Thoracic aorta (tissue), 2 donors: ENCODE measurements around the gene PNPLA1. TPM values are rescaled to one million over a fixed set of nuclear protein-coding genes. Genes with fewer than 3 reads are reported as not detected.

Source experiments
- ATAC-seq: fragments of 150-250 bp; one replicate; pipeline ENCODE4 v1.8.0; 2017; ENCODE audit warnings: low read depth; ENCODE audit not compliant: insufficient number of reproducible peaks, low FRiP score
- DNase-seq: peaks from one replicate; pipeline ENCODE4 v3.0.0-alpha.2; 2020; ENCODE audit warnings: low spot score
- H3K27ac ChIP-seq, 2 donors: fragments of 200-600 bp; sonication (generic); 1 replicate in 1 of 2; 2 replicates in 1 of 2; pipeline ENCODE4 v1.5.1; 2016; ENCODE audit warnings: mild to moderate bottlenecking in 2 of 2, moderate library complexity in 2 of 2
- H3K27me3 ChIP-seq: fragments of 200-600 bp; sonication (generic); replicated peaks from 2 replicates; pipeline ENCODE4 v1.6.0; 2016; ENCODE audit warnings: mild to moderate bottlenecking; ENCODE audit not compliant: insufficient read depth
- H3K36me3 ChIP-seq: fragments of 200-600 bp; sonication (generic); one replicate; pipeline ENCODE4 v1.5.1; 2016
- H3K4me1 ChIP-seq, 2 donors: fragments of 200-600 bp; sonication (generic); 1 replicate in 1 of 2; 2 replicates in 1 of 2; pipeline versions ENCODE4 v1.5.1 to v1.6.0; 2016; ENCODE audit warnings: low read depth in 2 of 2, mild to moderate bottlenecking in 1 of 2; ENCODE audit not compliant: control insufficient read depth in 1 of 2
- H3K4me3 ChIP-seq: fragments of 200-600 bp; sonication (generic); 2 replicates; pipeline ENCODE4 v1.5.1; 2016; ENCODE audit warnings: mild to moderate bottlenecking
- H3K9me3 ChIP-seq: fragments of 200-600 bp; sonication (generic); 2 replicates; pipeline ENCODE4 v1.5.1; 2016
- CTCF ChIP-seq: fragments of 200-600 bp; sonication (generic); IDR thresholded peaks from one replicate; pipeline ENCODE4 v1.5.1; 2019; ENCODE audit warnings: antibody characterized with exemption
- total RNA-seq, 2 donors: library from RNA; depleted of rRNA; stranded (reverse); fragments of >200 nt; gene quantifications; one replicate each; pipeline versions ENCODE4 v1.1.0 to v1.2.3, GENCODE V29; 2016

PNPLA1 gene
- total RNA-seq, 2 donors from 2014 or later = not detected

DNA sequence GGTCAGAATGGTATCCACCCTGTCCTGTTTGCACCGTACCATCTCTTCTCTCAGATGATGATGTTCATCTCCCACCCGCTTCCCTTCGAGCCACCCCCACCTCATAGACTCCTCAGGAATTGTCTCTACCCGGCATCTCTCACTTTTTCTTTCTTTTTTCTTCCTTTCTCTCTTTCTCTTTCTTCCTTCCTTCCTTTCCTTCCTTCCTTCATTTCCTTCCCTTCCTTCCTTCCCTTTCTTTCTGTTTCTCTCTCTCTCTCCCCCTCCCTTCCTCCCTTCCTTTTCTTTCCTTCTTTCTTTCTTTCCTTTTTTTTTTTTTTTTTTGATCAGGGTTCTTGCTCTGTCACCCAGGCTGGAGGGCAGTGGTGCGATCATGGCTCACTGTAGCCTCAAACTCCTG is 27.7 kb upstream of the PNPLA1 start:
- H3K27me3 ChIP-seq = no peaks in the 10 kb centered on the region
- no peak overlapping the region for H3K4me3 ChIP-seq
- no peak for TF ChIP-seq CTCF
- no peak overlapping the region for H3K27ac ChIP-seq
- H3K36me3 ChIP-seq = no peaks in the 10 kb centered on the region
- DNase-seq (no peak), ATAC-seq (no peak)
- no peaks in the 10 kb centered on the region for H3K9me3 ChIP-seq
- H3K4me1 ChIP-seq = peaks cover 0 to 1% of the 10 kb centered on the region in 2 donors

DNA sequence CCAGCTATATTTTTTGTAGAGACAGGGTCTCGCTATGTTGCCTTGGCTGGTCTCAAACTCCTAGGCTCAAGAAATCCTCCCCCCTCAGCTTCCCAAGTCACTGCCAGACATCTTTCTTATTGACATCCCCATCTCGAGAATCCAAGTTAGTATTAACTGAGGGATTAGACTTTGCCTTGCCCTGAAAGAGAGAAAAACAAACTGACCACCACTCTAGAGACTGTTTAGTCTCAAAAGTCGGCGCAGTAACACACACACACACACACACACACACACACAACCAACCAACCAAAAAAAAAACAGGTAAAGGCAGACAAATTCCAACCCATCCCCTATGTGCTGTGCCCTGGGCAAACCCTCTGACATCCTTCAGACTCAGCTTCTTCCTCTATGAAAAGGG is 27.2 kb upstream of the PNPLA1 start:
- H3K4me3 ChIP-seq = no peak overlapping the region
- H3K9me3 ChIP-seq = no peaks in the 10 kb centered on the region
- no peak for TF ChIP-seq CTCF
- no peaks in the 10 kb centered on the region for H3K27me3 ChIP-seq
- DNase-seq (no peak), ATAC-seq (no peak)
- H3K27ac ChIP-seq = no peak overlapping the region
- H3K36me3 ChIP-seq = no peaks in the 10 kb centered on the region
- peaks cover 0 to 6% of the 10 kb centered on the region in 2 donors for H3K4me1 ChIP-seq

- TF ChIP-seq CTCF = no peak
- Histone ChIP-seq H3K36me3 (no peaks in the 10 kb centered on the region), H3K4me1 (peaks cover 3 to 17% of the 10 kb centered on the region in 2 donors), H3K27ac (no peak overlapping the region), H3K4me3 (no peak overlapping the region), H3K27me3 (no peaks in the 10 kb centered on the region), H3K9me3 (no peaks in the 10 kb centered on the region)
- DNase-seq (no peak), ATAC-seq (no peak)
Observed at GRCh38 chr6:36243562-36244212, 26.2 kb upstream of the PNPLA1 start.

GRCh38 chr6:36244641-36245280 is 25.1 kb upstream of the PNPLA1 start:
- Histone ChIP-seq H3K9me3 (no peaks in the 10 kb centered on the region), H3K4me3 (no peak overlapping the region), H3K4me1 (peaks cover 6 to 25% of the 10 kb centered on the region in 2 donors), H3K36me3 (no peaks in the 10 kb centered on the region), H3K27me3 (no peaks in the 10 kb centered on the region), H3K27ac (no peak overlapping the region)
- ATAC-seq (no peak), DNase-seq (no peak)
- TF ChIP-seq CTCF = no peak

- H3K9me3 ChIP-seq = no peaks in the 10 kb centered on the region
- H3K27me3 ChIP-seq = no peaks in the 10 kb centered on the region
- TF ChIP-seq CTCF = no peak
- DNase-seq = no peak
- no peak overlapping the region for H3K4me3 ChIP-seq
- no peak for ATAC-seq
- H3K27ac ChIP-seq = no peak overlapping the region
- H3K4me1 ChIP-seq = peaks cover 6 to 25% of the 10 kb centered on the region in 2 donors
- no peaks in the 10 kb centered on the region for H3K36me3 ChIP-seq
Observed at GRCh38 chr6:36245572-36246061, 24.2 kb upstream of the PNPLA1 start.
